Osteoblast (primary cell): Measurements from ENCODE around the gene UIMC1. TPM values are rescaled to one million over a fixed set of nuclear protein-coding genes. Genes with fewer than 3 reads are reported as not detected.
A peak's percentile ranks its signal among the peaks of the same experiment; 100 is the strongest.

Source experiments
- DNase-seq: peaks from one replicate; pipeline ENCODE4 v3.0.0; 2011; ENCODE audit warnings: low spot score, mixed read lengths; ENCODE audit not compliant: insufficient read length; ENCODE audit errors: missing footprints
- H2AFZ ChIP-seq: 2 replicates; pipeline ENCODE4 v1.6.0; 2011; ENCODE audit warnings: mild to moderate bottlenecking, low read length
- H3K27ac ChIP-seq: 2 replicates; pipeline ENCODE4 v1.5.1; 2011; ENCODE audit warnings: mild to moderate bottlenecking, low read depth, low read length, moderate library complexity
- H3K27me3 ChIP-seq: 2 replicates; pipeline ENCODE4 v1.6.0; 2012; ENCODE audit warnings: mild to moderate bottlenecking, control low read depth, inconsistent platforms, low read length, moderate library complexity; ENCODE audit not compliant: insufficient read depth
- H3K36me3 ChIP-seq: 2 replicates; pipeline ENCODE4 v1.5.1; 2011; ENCODE audit warnings: mild to moderate bottlenecking, low read length, control low read depth, moderate library complexity; ENCODE audit not compliant: insufficient read depth
- H3K4me1 ChIP-seq: 2 replicates; pipeline ENCODE4 v1.5.1; 2011; ENCODE audit warnings: mild to moderate bottlenecking, low read length, control low read depth, moderate library complexity; ENCODE audit not compliant: insufficient read depth
- H3K4me2 ChIP-seq: 2 replicates; pipeline ENCODE4 v1.6.0; 2011; ENCODE audit warnings: mild to moderate bottlenecking, low read length; ENCODE audit not compliant: insufficient read depth
- H3K4me3 ChIP-seq: fragments of 200-600 bp; sonication (generic); 3 replicates; pipeline ENCODE4 v1.5.1; 2012; ENCODE audit warnings: mild to moderate bottlenecking, low read length, inconsistent platforms; ENCODE audit not compliant: insufficient read depth
- H3K79me2 ChIP-seq: 2 replicates; pipeline ENCODE4 v1.6.0; 2012; ENCODE audit warnings: mild to moderate bottlenecking, low read length, control low read depth, inconsistent platforms; ENCODE audit not compliant: insufficient read depth
- H3K9me3 ChIP-seq: 2 replicates; pipeline ENCODE4 v1.5.1; 2011; ENCODE audit warnings: low read depth, low read length, control low read depth
- H4K20me1 ChIP-seq: 2 replicates; pipeline ENCODE4 v1.6.0; 2012; ENCODE audit warnings: mild to moderate bottlenecking, low read length, control low read depth; ENCODE audit not compliant: insufficient read depth
- CTCF ChIP-seq: IDR thresholded peaks from 2 replicates; pipeline ENCODE4 v1.5.1; 2011; ENCODE audit warnings: mild to moderate bottlenecking, low read depth, low read length, moderate library complexity; ENCODE audit errors: extremely low read depth
- total RNA-seq: library from RNA; depleted of rRNA; stranded (reverse); fragments of >200 nt; gene quantifications from 2 replicates; pipeline ENCODE4 v1.2.3, GENCODE V29; 2012

The UIMC1 gene
- total RNA-seq, 1 donor: 40.9 TPM

GRCh38 chr5:176900780-176901204 is 105.8 kb downstream of the UIMC1 start:
- Histone ChIP-seq H3K9me3 (no peaks in the 10 kb centered on the region), H3K27me3 (no peaks in the 10 kb centered on the region), H3K27ac (no peak overlapping the region), H2AFZ (no peak overlapping the region), H4K20me1 (no peaks in the 10 kb centered on the region), H3K4me2 (no peak overlapping the region), H3K36me3 (peaks cover 35% of the 10 kb centered on the region), H3K4me1 (no peaks in the 10 kb centered on the region), H3K4me3 (no peak overlapping the region), H3K79me2 (no peaks in the 10 kb centered on the region)
- TF ChIP-seq CTCF: no peak
- DNase-seq: no peak

- H3K27ac ChIP-seq: no peak overlapping the region
- DNase-seq: peak; percentile 62
- no peaks in the 10 kb centered on the region for H3K9me3 ChIP-seq
- H3K27me3 ChIP-seq: no peaks in the 10 kb centered on the region
- H3K4me2 ChIP-seq: no peak overlapping the region
- H4K20me1 ChIP-seq: no peaks in the 10 kb centered on the region
- H3K36me3 ChIP-seq: peaks cover 28% of the 10 kb centered on the region
- no peak overlapping the region for H3K4me3 ChIP-seq
- no peak overlapping the region for H2AFZ ChIP-seq
- no peaks in the 10 kb centered on the region for H3K79me2 ChIP-seq
- no peak for TF ChIP-seq CTCF
- H3K4me1 ChIP-seq: no peaks in the 10 kb centered on the region
Observed at GRCh38 chr5:176899946-176900779, 106.4 kb downstream of the UIMC1 start.

GRCh38 chr5:176899296-176899891 is 107.2 kb downstream of the UIMC1 start, which contains the start of gene HK3:
HK3 (minus strand) TSS chr5:176899346; CDS start chr5:176896159, 3,187 bp downstream.
- no peak for TF ChIP-seq CTCF
- H2AFZ ChIP-seq: no peak within 1 kb of the TSS
- no peak for DNase-seq

GRCh38 chr5:176897263-176897662 is 109.3 kb downstream of the UIMC1 start:
- no peaks in the 10 kb centered on the region for H4K20me1 ChIP-seq
- H3K4me1 ChIP-seq: no peaks in the 10 kb centered on the region
- no peak for TF ChIP-seq CTCF
- H2AFZ ChIP-seq: no peak overlapping the region
- peaks cover under 1% of the 10 kb centered on the region for H3K36me3 ChIP-seq
- H3K79me2 ChIP-seq: no peaks in the 10 kb centered on the region
- H3K9me3 ChIP-seq: no peaks in the 10 kb centered on the region
- DNase-seq: peak; percentile 49
- H3K27ac ChIP-seq: no peak overlapping the region
- H3K27me3 ChIP-seq: no peaks in the 10 kb centered on the region
- no peak overlapping the region for H3K4me3 ChIP-seq
- H3K4me2 ChIP-seq: no peak overlapping the region

More at GRCh38 chr5:176899296-176899891, 107.2 kb downstream of the UIMC1 start, which contains the start of gene HK3:
- Histone ChIP-seq H3K27me3 (no peaks in the 10 kb centered on the region), H3K4me1 (no peaks in the 10 kb centered on the region), H3K4me3 (no peak within 1 kb of the TSS), H3K4me2 (no peak within 1 kb of the TSS), H3K9me3 (no peaks in the 10 kb centered on the region), H3K27ac (no peak within 1 kb of the TSS), H3K36me3 (peaks cover 21% of the 10 kb centered on the region), H3K79me2 (no peaks in the 10 kb centered on the region), H4K20me1 (no peaks in the 10 kb centered on the region)
